B cell (primary cell): ENCODE measurements around the gene KCNH1. TPM values are rescaled to one million over a fixed set of nuclear protein-coding genes. Genes with fewer than 3 reads are reported as not detected.

Experiments used
- ATAC-seq: fragments of 200-7000 bp; cut with Tn5 transposase; one replicate; pipeline ENCODE4 v1.10.0; 2021; ENCODE audit warnings: low read depth, mild to moderate bottlenecking, moderate number of reproducible peaks, moderate library complexity
- CTCF ChIA-PET: fragments of 350-600 bp; sonication (Branson Sonifier 250); formaldehyde crosslinking; loops from one replicate; lab custom pipeline; 2021; ENCODE audit warnings: antibody characterized with exemption, inconsistent platforms; lab: Charles Lee
- POLR2A ChIA-PET: fragments of 350-600 bp; sonication (Branson Sonifier 250); formaldehyde crosslinking; loops from one replicate; lab custom pipeline; 2021; ENCODE audit warnings: antibody characterized with exemption; lab: Charles Lee
- DNase-seq: peaks from one replicate; pipeline ENCODE4 v3.0.0; 2013
- H2AFZ ChIP-seq: 2 replicates; pipeline ENCODE4 v1.6.1; 2012; ENCODE audit warnings: mild to moderate bottlenecking, low read depth, low read length; ENCODE audit not compliant: insufficient read depth, poor library complexity, severe bottlenecking
- H3K27ac ChIP-seq, 2 donors: 1 replicate in 1 of 2; 2 replicates in 1 of 2; pipeline ENCODE4 v1.5.1; 2012 to 2013; ENCODE audit warnings: low read length in 2 of 2, mild to moderate bottlenecking in 2 of 2, moderate library complexity in 1 of 2
- H3K27me3 ChIP-seq, 4 experiments: fragments of 200-600 bp in 1 of 4; sonication (generic) in 1 of 4; replicated peaks in 1 of 4; 1 replicate in 2 of 4; 2 replicates in 2 of 4; pipeline versions ENCODE4 v1.6.1 to v1.7.0; 2013 to 2016; ENCODE audit warnings: low read length in 3 of 4, mild to moderate bottlenecking in 2 of 4, mixed read lengths in 1 of 4, moderate library complexity in 1 of 4; ENCODE audit not compliant: insufficient read depth in 4 of 4, control insufficient read depth in 3 of 4; ENCODE audit errors: control extremely low read depth in 1 of 4
- H3K36me3 ChIP-seq, 2 experiments: replicated peaks in 1 of 2; 1 replicate in 1 of 2; 2 replicates in 1 of 2; pipeline versions ENCODE4 v1.6.1 to v1.7.1; 2013; ENCODE audit warnings: low read length in 1 of 2; ENCODE audit not compliant: insufficient read depth in 2 of 2, control insufficient read depth in 1 of 2; ENCODE audit errors: control extremely low read depth in 1 of 2, extremely low read depth in 1 of 2
- H3K4me1 ChIP-seq, 2 donors: fragments of 200-600 bp in 1 of 2; sonication (generic) in 1 of 2; 1 replicate in 1 of 2; 2 replicates in 1 of 2; pipeline versions ENCODE4 v1.5.1 to v1.6.1; 2013 to 2017; ENCODE audit warnings: low read length in 2 of 2; ENCODE audit not compliant: control insufficient read depth in 2 of 2, insufficient read depth in 2 of 2
- H3K4me2 ChIP-seq: replicated peaks from 2 replicates; pipeline ENCODE3; 2012; ENCODE audit warnings: mild to moderate bottlenecking, low read depth, low read length; ENCODE audit not compliant: poor library complexity, severe bottlenecking
- H3K4me3 ChIP-seq, 5 experiments: fragments of 200-600 bp in 1 of 5; sonication (generic) in 1 of 5; 1 replicate in 3 of 5; 2 replicates in 2 of 5; pipeline versions ENCODE4 v1.5.1 to v1.7.0; 2011 to 2016; ENCODE audit warnings: low read length in 4 of 5, mild to moderate bottlenecking in 4 of 5, low read depth in 2 of 5, control low read depth in 1 of 5, moderate library complexity in 1 of 5; ENCODE audit not compliant: insufficient read depth in 1 of 5; ENCODE audit errors: control extremely low read depth in 1 of 5, extremely low read depth in 1 of 5
- H3K79me2 ChIP-seq: fragments of 200-600 bp; sonication (generic); one replicate; pipeline ENCODE4 v1.6.0; 2016; ENCODE audit warnings: low read length; ENCODE audit not compliant: control insufficient read depth, insufficient read depth
- H3K9ac ChIP-seq: fragments of 200-600 bp; sonication (generic); 2 replicates; pipeline ENCODE4 v1.6.1; 2017; ENCODE audit warnings: mild to moderate bottlenecking, low read length, moderate library complexity
- H3K9me3 ChIP-seq, 3 donors: one replicate each; pipeline versions ENCODE4 v1.6.1 to v1.7.1; 2013; ENCODE audit warnings: low read length in 2 of 3; ENCODE audit not compliant: control insufficient read depth in 2 of 3, insufficient read depth in 1 of 3; ENCODE audit errors: control extremely low read depth in 1 of 3
- H4K20me1 ChIP-seq: 2 replicates; pipeline ENCODE4 v1.6.0; 2012; ENCODE audit warnings: mild to moderate bottlenecking, low read length; ENCODE audit not compliant: insufficient read depth, control insufficient read depth, poor library complexity, severe bottlenecking
- H3K27ac Mint-ChIP-seq: one replicate; pipeline ENCODE4 v1.8.0; 2021; ENCODE audit warnings: mixed read lengths
- H3K27me3 Mint-ChIP-seq: one replicate; pipeline ENCODE4 v1.8.0; 2021; ENCODE audit warnings: mixed read lengths
- H3K4me1 Mint-ChIP-seq: one replicate; pipeline ENCODE4 v1.8.0; 2021; ENCODE audit warnings: mixed read lengths
- H3K4me3 Mint-ChIP-seq: one replicate; pipeline ENCODE4 v1.8.0; 2021; ENCODE audit warnings: mixed read lengths
- H3K9me3 Mint-ChIP-seq: one replicate; pipeline ENCODE4 v1.8.0; 2022; ENCODE audit warnings: mixed read lengths; ENCODE audit not compliant: insufficient read depth
- EZH2 ChIP-seq: IDR thresholded peaks from 2 replicates; pipeline ENCODE4 v1.6.1; 2012; ENCODE audit warnings: borderline replicate concordance, low read depth, mild to moderate bottlenecking, moderate library complexity, low read length; ENCODE audit not compliant: insufficient read depth, poor library complexity, severe bottlenecking
- WGBS: methylation state at CpG from one replicate; pipeline ENCODE4 v1.1.5; 2013; ENCODE audit warnings: missing lambda C conversion rate; ENCODE audit not compliant: insufficient coverage; 5-methylcytosine and 5-hydroxymethylcytosine counted together
- intact Hi-C: fragments of 100-400 bp; cut with micrococcal nuclease; formaldehyde crosslinking; loops from one replicate; pipeline ENCODE4 v1.10.0; 2022
- polyA plus RNA-seq: library from polyadenylated mRNA; depleted of rRNA; stranded (reverse); fragments of >200 nt; gene quantifications from 2 replicates; pipeline ENCODE4 v1.2.3, GENCODE V29; 2012
- total RNA-seq, 2 donors: library from RNA; stranded (reverse); fragments of 120-200 nt in 1 of 2; gene quantifications; 1 replicate in 1 of 2; 2 replicates in 1 of 2; pipeline versions ENCODE4 v1.2.3 to v1.2.4, GENCODE V29; 2013 to 2022
- TF ChIP-seq, protein P1 (sequence below): fragments of 200-600 bp; IDR thresholded peaks from one replicate; pipeline ENCODE4 v1.8.0; 2022; ENCODE audit warnings: antibody characterized with exemption, mild to moderate bottlenecking

Gene KCNH1
- total and polyA plus RNA-seq, 2 donors (not counting 1 experiment from before 2014, with no cell fraction given), result not detected

DNA sequence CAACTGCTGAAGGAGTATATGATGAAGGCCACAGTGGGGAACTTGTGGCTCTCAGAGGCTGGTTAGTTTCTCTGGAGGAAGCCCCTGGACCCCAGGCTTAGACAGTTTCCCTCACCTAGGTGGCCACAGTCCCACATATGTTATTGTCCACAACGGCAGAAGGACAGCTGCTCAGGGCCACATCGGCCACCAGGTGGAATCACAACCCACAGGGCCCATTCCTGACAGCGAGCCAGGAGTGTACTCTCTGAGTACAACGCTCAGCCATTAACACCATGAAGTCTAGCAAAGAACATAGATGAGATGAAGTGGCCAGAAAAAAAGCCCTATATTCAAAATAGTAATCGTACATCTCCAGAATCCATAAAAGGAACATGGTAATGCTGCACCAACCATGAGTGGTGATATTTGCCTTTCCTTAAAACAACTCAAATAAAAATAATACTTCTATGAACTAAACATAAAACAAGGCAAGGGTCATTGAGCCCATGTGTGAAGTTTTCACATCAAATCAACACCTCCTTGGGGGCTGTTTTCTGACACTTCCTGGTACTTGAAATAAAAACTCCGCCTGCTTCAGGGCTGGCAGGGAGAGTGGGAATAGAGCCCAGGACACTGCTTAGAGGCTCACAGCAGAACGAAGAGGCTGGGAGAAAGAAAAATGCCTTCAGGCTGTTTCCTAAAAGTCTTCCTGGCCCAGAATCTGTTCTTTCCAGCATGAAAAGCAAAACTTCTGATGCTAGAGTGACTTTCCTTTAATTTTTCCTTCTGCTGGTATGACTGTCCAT lies 421.9 kb downstream of the KCNH1 start:
- no peaks in the 10 kb centered on the region for H3K4me1 ChIP-seq
- ChIA-PET POLR2A (no interaction called here), CTCF (no interaction called here)
- H3K27me3 ChIP-seq, result no peaks in the 10 kb centered on the region
- no peaks in the 10 kb centered on the region for H3K27me3 Mint-ChIP-seq
- no peaks in the 10 kb centered on the region for H3K4me1 Mint-ChIP-seq
- no peaks in the 10 kb centered on the region for H4K20me1 ChIP-seq
- no peak overlapping the region for H3K9ac ChIP-seq
- intact Hi-C loops, result no loop called here
- H3K4me2 ChIP-seq, result no peak overlapping the region
- H2AFZ ChIP-seq, result no peak overlapping the region
- TF ChIP-seq, protein P1, sequence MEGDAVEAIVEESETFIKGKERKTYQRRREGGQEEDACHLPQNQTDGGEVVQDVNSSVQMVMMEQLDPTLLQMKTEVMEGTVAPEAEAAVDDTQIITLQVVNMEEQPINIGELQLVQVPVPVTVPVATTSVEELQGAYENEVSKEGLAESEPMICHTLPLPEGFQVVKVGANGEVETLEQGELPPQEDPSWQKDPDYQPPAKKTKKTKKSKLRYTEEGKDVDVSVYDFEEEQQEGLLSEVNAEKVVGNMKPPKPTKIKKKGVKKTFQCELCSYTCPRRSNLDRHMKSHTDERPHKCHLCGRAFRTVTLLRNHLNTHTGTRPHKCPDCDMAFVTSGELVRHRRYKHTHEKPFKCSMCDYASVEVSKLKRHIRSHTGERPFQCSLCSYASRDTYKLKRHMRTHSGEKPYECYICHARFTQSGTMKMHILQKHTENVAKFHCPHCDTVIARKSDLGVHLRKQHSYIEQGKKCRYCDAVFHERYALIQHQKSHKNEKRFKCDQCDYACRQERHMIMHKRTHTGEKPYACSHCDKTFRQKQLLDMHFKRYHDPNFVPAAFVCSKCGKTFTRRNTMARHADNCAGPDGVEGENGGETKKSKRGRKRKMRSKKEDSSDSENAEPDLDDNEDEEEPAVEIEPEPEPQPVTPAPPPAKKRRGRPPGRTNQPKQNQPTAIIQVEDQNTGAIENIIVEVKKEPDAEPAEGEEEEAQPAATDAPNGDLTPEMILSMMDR, result no peak
- no peak for TF ChIP-seq EZH2
- no peak overlapping the region for H3K27ac ChIP-seq
- no peaks in the 10 kb centered on the region for H3K36me3 ChIP-seq
- no peaks in the 10 kb centered on the region for H3K79me2 ChIP-seq
- DNase-seq (no peak), ATAC-seq (no peak)
- H3K9me3 ChIP-seq, result no peaks in the 10 kb centered on the region
- H3K9me3 Mint-ChIP-seq, result no peaks in the 10 kb centered on the region
- 69% methylated on average over 3 of the region's 7 CpGs for WGBS
- H3K4me3 ChIP-seq, result no peak overlapping the region
- H3K27ac Mint-ChIP-seq, result no peak overlapping the region
- H3K4me3 Mint-ChIP-seq, result no peak overlapping the region

DNA sequence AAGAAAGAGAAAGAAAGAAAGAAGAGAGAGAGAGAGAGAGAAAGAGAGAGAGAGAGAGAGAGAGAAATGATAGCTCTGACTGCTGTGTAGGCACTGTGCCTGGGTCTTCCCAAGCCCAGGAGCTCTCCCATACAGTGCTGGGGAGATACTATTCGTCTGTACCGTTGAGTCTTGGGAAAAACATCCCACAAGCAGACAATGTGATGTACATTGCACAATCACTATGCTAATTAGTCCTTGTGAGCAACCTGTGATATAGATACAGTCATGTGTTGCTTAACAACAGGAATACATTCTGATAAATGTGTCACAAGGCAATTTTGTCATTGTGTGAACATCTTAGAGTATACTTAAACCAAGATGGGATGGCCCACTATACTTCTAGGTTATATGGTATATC lies 424.2 kb downstream of the KCNH1 start:
- intact Hi-C loops, result no loop called here
- no peaks in the 10 kb centered on the region for H3K9me3 Mint-ChIP-seq
- H3K27ac ChIP-seq, result no peak overlapping the region
- H3K27me3 ChIP-seq, result no peaks in the 10 kb centered on the region
- no CpG with 5 or more reads among the region's 2 CpGs for WGBS
- no peak overlapping the region for H3K4me3 ChIP-seq
- no peaks in the 10 kb centered on the region for H3K36me3 ChIP-seq
- ChIA-PET POLR2A (no interaction called here), CTCF (no interaction called here)
- DNase-seq (no peak), ATAC-seq (no peak)
- no peak overlapping the region for H2AFZ ChIP-seq
- no peak overlapping the region for H3K27ac Mint-ChIP-seq
- H3K4me3 Mint-ChIP-seq, result no peak overlapping the region
- no peaks in the 10 kb centered on the region for H3K79me2 ChIP-seq
- no peaks in the 10 kb centered on the region for H4K20me1 ChIP-seq
- no peaks in the 10 kb centered on the region for H3K27me3 Mint-ChIP-seq
- TF ChIP-seq EZH2, result no peak
- TF ChIP-seq, protein P1, result no peak
- no peak overlapping the region for H3K9ac ChIP-seq
- no peaks in the 10 kb centered on the region for H3K9me3 ChIP-seq
- H3K4me1 Mint-ChIP-seq, result no peaks in the 10 kb centered on the region
- H3K4me2 ChIP-seq, result no peak overlapping the region
- H3K4me1 ChIP-seq, result no peaks in the 10 kb centered on the region
